ENCODE data around the gene MT1G.

- TF ChIP-seq CTCF (IDR thresholded peaks at IDR 0.05) (no peak), POLR2A (IDR thresholded peaks at IDR 0.05) (no peak)
Observed at GRCh38 chr16:56701534-56701933, 33.7 kb upstream of the MT1G start.

Measured in thyroid gland (tissue), 4 donors.